ENCODE measurements around the gene PROX1.

Gene PROX1

DNA sequence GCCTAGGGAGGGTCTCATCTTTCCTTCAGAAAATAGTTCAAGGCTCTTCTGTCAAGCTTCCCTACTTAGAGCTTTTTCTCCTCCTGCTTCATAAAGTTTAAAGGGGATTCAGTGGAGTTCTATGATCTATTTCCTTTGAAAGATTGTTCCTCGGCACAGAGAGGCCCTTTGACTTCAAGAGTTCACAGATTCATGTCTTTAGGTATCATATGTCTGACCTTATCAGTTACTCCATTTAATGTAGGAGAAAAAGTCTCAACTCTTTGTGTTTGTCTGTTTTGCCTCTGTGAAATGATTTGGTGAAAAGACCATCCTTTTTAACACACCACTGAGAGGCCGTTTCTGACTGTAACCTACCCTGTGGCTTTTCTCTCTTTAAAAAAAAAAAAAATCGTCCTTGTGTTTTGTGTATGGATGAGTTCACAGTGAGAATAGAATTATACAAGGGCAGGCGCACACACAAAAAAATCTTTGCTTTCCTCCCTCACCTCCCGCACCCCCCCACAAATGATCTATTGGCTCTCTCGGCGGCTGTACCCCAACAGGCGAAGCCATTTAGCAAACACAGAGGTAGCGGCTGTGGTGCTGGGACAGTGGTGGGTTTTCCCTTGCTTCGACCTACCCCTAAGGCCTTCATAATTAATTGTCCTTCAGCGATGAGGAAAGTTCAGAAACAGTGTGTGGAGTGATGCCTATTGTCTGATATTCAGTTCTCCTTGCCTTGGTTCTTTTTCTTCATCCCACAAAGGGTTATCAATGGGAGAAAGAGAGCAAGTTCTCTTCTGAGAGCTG lies 29.6 kb downstream of the PROX1 start:
- H3K9ac ChIP-seq = no peak overlapping the region
- TF ChIP-seq, protein P1, sequence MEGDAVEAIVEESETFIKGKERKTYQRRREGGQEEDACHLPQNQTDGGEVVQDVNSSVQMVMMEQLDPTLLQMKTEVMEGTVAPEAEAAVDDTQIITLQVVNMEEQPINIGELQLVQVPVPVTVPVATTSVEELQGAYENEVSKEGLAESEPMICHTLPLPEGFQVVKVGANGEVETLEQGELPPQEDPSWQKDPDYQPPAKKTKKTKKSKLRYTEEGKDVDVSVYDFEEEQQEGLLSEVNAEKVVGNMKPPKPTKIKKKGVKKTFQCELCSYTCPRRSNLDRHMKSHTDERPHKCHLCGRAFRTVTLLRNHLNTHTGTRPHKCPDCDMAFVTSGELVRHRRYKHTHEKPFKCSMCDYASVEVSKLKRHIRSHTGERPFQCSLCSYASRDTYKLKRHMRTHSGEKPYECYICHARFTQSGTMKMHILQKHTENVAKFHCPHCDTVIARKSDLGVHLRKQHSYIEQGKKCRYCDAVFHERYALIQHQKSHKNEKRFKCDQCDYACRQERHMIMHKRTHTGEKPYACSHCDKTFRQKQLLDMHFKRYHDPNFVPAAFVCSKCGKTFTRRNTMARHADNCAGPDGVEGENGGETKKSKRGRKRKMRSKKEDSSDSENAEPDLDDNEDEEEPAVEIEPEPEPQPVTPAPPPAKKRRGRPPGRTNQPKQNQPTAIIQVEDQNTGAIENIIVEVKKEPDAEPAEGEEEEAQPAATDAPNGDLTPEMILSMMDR (IDR thresholded peaks at IDR 0.05) = no peak
- H3K27ac ChIP-seq = no peak overlapping the region

DNA sequence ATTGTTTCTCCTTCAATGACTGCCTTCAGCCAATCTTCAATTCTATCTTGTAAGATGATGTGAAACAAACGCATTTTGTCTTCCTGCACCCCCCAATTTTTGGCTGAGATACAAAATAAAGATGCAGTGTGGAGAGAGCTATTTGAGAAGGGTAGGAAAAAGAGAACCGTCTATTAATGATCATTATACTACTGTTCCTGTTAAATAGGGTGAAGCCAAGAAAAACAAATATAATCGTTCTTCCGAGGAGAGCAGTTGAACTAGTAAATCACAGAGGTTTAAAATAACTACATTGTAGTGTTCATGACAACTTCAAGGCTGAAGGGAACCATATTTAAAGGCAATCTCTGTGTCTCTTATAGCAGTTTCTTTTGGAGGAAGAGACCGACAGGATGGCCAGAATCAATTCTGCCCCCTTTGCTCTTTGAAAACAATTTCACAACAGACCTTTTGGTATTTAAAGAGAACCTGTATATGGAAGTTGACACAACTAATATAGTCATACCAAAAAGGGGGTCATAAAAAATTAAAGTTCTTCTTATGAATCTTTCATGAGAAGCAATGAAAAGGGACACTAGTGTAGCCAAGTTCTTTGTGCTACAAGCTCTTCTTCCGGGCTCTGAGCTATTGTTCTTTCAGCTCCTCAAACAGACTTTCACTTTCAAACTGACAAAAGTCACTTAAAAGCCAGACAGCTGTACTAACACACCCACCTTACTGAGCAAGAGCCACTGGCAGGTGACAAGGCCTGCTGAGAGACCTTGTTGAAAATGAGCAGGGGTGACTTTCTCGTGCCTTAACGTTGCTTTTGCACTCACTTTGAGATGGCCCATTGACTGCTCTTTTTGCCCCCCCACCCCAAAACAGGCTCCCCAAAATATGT lies 30.9 kb downstream of the PROX1 start:
- TF ChIP-seq, protein P1 (IDR thresholded peaks at IDR 0.05) = no peak
- Histone ChIP-seq H2AFZ (no peak overlapping the region), H3K79me2 (no peaks in the 10 kb centered on the region), H3K36me3 (ENCODE audit: control insufficient read depth, insufficient read depth, low read length) (no peaks in the 10 kb centered on the region), H3K27me3 (ENCODE audit: control insufficient read depth, insufficient read depth, low read length) (no peaks in the 10 kb centered on the region), H3K9ac (no peak overlapping the region), H3K27ac (no peak overlapping the region), H3K4me3 (ENCODE audit: low read depth, low read length) (no peak overlapping the region), H3K4me2 (ENCODE audit: low read length) (no peak overlapping the region), H3K4me1 (no peaks in the 10 kb centered on the region), H3K9me3 (ENCODE audit: control insufficient read depth, low read length) (no peaks in the 10 kb centered on the region)

More for the DNA sequence above, 29.6 kb downstream of the PROX1 start:
- no peaks in the 10 kb centered on the region for H3K4me1 ChIP-seq
- no peaks in the 10 kb centered on the region for H3K79me2 ChIP-seq
- H3K36me3 ChIP-seq (ENCODE audit: control insufficient read depth, insufficient read depth, low read length) = no peaks in the 10 kb centered on the region
- H3K4me3 ChIP-seq (ENCODE audit: low read depth, low read length) = no peak overlapping the region
- H2AFZ ChIP-seq = no peak overlapping the region
- no peaks in the 10 kb centered on the region for H3K27me3 ChIP-seq (ENCODE audit: control insufficient read depth, insufficient read depth, low read length)
- H3K4me2 ChIP-seq (ENCODE audit: low read length) = no peak overlapping the region
- H3K9me3 ChIP-seq (ENCODE audit: control insufficient read depth, low read length) = no peaks in the 10 kb centered on the region

DNA sequence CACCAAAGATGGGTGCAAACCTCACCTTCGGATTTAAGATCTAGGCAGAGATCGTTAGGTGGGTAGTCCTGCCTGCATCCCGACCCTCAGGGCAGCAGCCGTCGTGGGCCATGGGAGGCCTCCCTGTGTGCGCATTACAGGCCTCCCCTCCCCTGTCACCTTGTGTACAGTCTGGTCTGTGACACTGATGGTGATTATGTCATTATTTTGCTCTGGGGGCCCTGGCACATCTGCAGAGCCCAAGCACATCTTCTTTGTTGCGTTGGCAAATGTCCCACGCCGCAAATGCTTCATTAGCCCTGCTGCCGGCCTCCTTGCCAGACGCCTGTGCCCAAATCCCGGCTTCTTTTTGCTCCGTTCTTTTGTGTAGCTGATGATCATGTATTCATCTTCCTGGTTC lies 31.7 kb downstream of the PROX1 start:
- no peaks in the 10 kb centered on the region for H3K27me3 ChIP-seq (ENCODE audit: control insufficient read depth, insufficient read depth, low read length)
- H3K79me2 ChIP-seq = no peaks in the 10 kb centered on the region
- no peak overlapping the region for H2AFZ ChIP-seq
- no peaks in the 10 kb centered on the region for H3K36me3 ChIP-seq (ENCODE audit: control insufficient read depth, insufficient read depth, low read length)
- no peak overlapping the region for H3K27ac ChIP-seq
- TF ChIP-seq, protein P1 (IDR thresholded peaks at IDR 0.05) = no peak
- no peak overlapping the region for H3K9ac ChIP-seq
- H3K9me3 ChIP-seq (ENCODE audit: control insufficient read depth, low read length) = no peaks in the 10 kb centered on the region
- H3K4me2 ChIP-seq (ENCODE audit: low read length) = no peak overlapping the region
- H3K4me3 ChIP-seq (ENCODE audit: low read depth, low read length) = no peak overlapping the region
- no peaks in the 10 kb centered on the region for H3K4me1 ChIP-seq

DNA sequence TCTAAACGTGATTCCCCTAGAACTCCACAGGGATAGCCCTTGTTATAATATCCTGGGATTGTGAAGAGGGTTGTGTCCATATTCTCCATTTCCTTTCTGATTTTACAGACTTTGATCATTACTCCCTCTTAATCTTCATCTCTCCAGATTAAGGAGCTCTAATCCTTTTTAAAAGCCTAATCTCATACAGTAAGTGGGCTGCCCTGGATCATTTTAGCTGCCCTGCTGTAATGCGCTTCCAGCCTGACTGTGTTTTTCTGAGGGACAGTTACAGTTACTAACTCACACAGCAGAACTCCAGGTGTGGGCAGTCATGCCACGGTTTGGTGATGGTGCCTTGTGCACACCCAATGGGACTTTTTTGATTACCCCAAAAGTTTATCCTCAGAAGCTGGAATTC lies 33.5 kb downstream of the PROX1 start:
- no peaks in the 10 kb centered on the region for H3K36me3 ChIP-seq (ENCODE audit: control insufficient read depth, insufficient read depth, low read length)
- H3K4me1 ChIP-seq = no peaks in the 10 kb centered on the region
- H3K4me2 ChIP-seq (ENCODE audit: low read length) = no peak overlapping the region
- no peak overlapping the region for H2AFZ ChIP-seq
- H3K9me3 ChIP-seq (ENCODE audit: control insufficient read depth, low read length) = no peaks in the 10 kb centered on the region
- H3K27ac ChIP-seq = no peak overlapping the region
- no peaks in the 10 kb centered on the region for H3K79me2 ChIP-seq
- TF ChIP-seq, protein P1 (IDR thresholded peaks at IDR 0.05) = no peak
- no peak overlapping the region for H3K4me3 ChIP-seq (ENCODE audit: low read depth, low read length)
- H3K27me3 ChIP-seq (ENCODE audit: control insufficient read depth, insufficient read depth, low read length) = no peaks in the 10 kb centered on the region
- no peak overlapping the region for H3K9ac ChIP-seq

Measured in parathyroid adenoma (tissue), 2 donors.